Ectodermal cell (in vitro differentiated cells): ENCODE measurements around the gene PLD5.
"Not testable (repeated sequence)": the region's sequence is repeated elsewhere in the genome, so short reads cannot be mapped to it uniquely, and the experiment has no call there.

Experiments
- H3K27ac ChIP-seq: 2 replicates; pipeline ENCODE4 v1.7.0; 2013; ENCODE audit warnings: mild to moderate bottlenecking, low read depth, low read length; ENCODE audit not compliant: insufficient read depth, poor library complexity, severe bottlenecking
- H3K27me3 ChIP-seq: 2 replicates; pipeline ENCODE4 v1.7.0; 2013; ENCODE audit warnings: mild to moderate bottlenecking, low read length; ENCODE audit not compliant: insufficient read depth, control insufficient read depth, poor library complexity, severe bottlenecking
- H3K36me3 ChIP-seq: one replicate; pipeline ENCODE4 v1.7.0; 2013; ENCODE audit warnings: low read length; ENCODE audit not compliant: control insufficient read depth, insufficient read depth
- H3K4me1 ChIP-seq: one replicate; pipeline ENCODE4 v1.7.0; 2013; ENCODE audit warnings: low read length; ENCODE audit not compliant: control insufficient read depth, insufficient read depth
- H3K4me3 ChIP-seq: 2 replicates; pipeline ENCODE4 v1.7.0; 2013; ENCODE audit warnings: low read depth, low read length, control low read depth; ENCODE audit not compliant: insufficient read depth
- H3K9me3 ChIP-seq: 2 replicates; pipeline ENCODE4 v1.7.0; 2013; ENCODE audit warnings: mild to moderate bottlenecking, low read length, moderate library complexity; ENCODE audit not compliant: control insufficient read depth
- WGBS, 2 experiments: methylation state at CpG; one replicate each; pipeline ENCODE4 v1.1.7; 2013; ENCODE audit warnings: missing lambda C conversion rate in 2 of 2; 5-methylcytosine and 5-hydroxymethylcytosine counted together

Gene PLD5

GRCh38 chr1:242089911-242090310 is 434.6 kb downstream of the PLD5 start:
- 85 to 96% methylated on average over 4 to 5 of the region's 5 CpGs for WGBS, 2 experiments
- Histone ChIP-seq H3K4me3 (no peak overlapping the region), H3K27ac (no peak overlapping the region), H3K9me3 (no peaks in the 10 kb centered on the region), H3K36me3 (no peaks in the 10 kb centered on the region), H3K27me3 (no peaks in the 10 kb centered on the region), H3K4me1 (no peaks in the 10 kb centered on the region)

GRCh38 chr1:242088875-242089274 is 435.6 kb downstream of the PLD5 start:
- no peaks in the 10 kb centered on the region for H3K27me3 ChIP-seq
- H3K4me3 ChIP-seq = no peak overlapping the region
- H3K4me1 ChIP-seq = no peaks in the 10 kb centered on the region
- H3K36me3 ChIP-seq = no peaks in the 10 kb centered on the region
- no peaks in the 10 kb centered on the region for H3K9me3 ChIP-seq
- 87 to 92% methylated on average over 2 of the region's 2 CpGs for WGBS, 2 experiments
- no peak overlapping the region for H3K27ac ChIP-seq

- Histone ChIP-seq H3K27me3 (no peaks in the 10 kb centered on the region), H3K4me3 (no peak overlapping the region), H3K27ac (no peak overlapping the region), H3K4me1 (no peaks in the 10 kb centered on the region), H3K9me3 (no peaks in the 10 kb centered on the region), H3K36me3 (no peaks in the 10 kb centered on the region)
- WGBS, 2 experiments = 91 to 93% methylated on average over 1 of the region's 1 CpG
Measured at GRCh38 chr1:242086706-242087105, 437.8 kb downstream of the PLD5 start.

- WGBS, 2 experiments = 40 to 43% methylated on average over 3 of the region's 3 CpGs
- H3K9me3 ChIP-seq = no peaks in the 10 kb centered on the region
- H3K4me3 ChIP-seq = no peak overlapping the region
- H3K27me3 ChIP-seq = no peaks in the 10 kb centered on the region
- no peaks in the 10 kb centered on the region for H3K4me1 ChIP-seq
- no peak overlapping the region for H3K27ac ChIP-seq
- H3K36me3 ChIP-seq = no peaks in the 10 kb centered on the region
Measured at GRCh38 chr1:242086093-242086492, 438.4 kb downstream of the PLD5 start.

- H3K4me3 ChIP-seq = no peak overlapping the region
- H3K36me3 ChIP-seq = no peaks in the 10 kb centered on the region
- no peaks in the 10 kb centered on the region for H3K27me3 ChIP-seq
- WGBS, 2 experiments = 89 to 94% methylated on average over 2 of the region's 2 CpGs
- no peaks in the 10 kb centered on the region for H3K9me3 ChIP-seq
- H3K4me1 ChIP-seq = no peaks in the 10 kb centered on the region
- H3K27ac ChIP-seq = no peak overlapping the region
Measured at GRCh38 chr1:242083742-242084141, 440.8 kb downstream of the PLD5 start.

- 94 to 100% methylated on average over 1 of the region's 1 CpG for WGBS, 2 experiments
- Histone ChIP-seq H3K36me3 (no peaks in the 10 kb centered on the region), H3K27ac (no peak overlapping the region), H3K4me1 (no peaks in the 10 kb centered on the region), H3K27me3 (no peaks in the 10 kb centered on the region), H3K4me3 (no peak overlapping the region), H3K9me3 (no peaks in the 10 kb centered on the region)
Measured at GRCh38 chr1:242081446-242081845, 443.1 kb downstream of the PLD5 start.

DNA sequence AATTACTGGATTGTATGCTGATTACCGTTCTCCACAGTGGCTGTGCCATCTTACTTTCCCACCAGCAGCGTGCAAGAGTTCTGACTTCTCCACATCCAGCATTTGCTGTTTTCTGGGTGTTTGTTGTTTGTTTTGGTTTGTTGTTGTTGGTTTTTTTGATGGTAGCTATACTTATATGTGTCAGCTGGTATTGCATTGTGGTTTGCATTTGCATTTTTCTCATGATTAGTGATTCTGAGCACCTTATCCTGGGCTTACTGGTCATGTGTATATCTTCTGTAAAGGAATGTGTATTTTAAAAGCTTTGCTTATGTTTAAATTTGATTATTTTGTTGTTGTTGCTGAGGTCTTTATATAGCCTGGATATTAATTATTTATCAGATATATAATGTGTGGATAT is 458.7 kb downstream of the PLD5 start:
- no peak overlapping the region for H3K27ac ChIP-seq
- no peaks in the 10 kb centered on the region for H3K4me1 ChIP-seq
- no peak overlapping the region for H3K4me3 ChIP-seq
- no peaks in the 10 kb centered on the region for H3K9me3 ChIP-seq
- H3K27me3 ChIP-seq = no peaks in the 10 kb centered on the region
- no peaks in the 10 kb centered on the region for H3K36me3 ChIP-seq
- WGBS, 2 experiments = 86 to 100% methylated on average over 2 of the region's 2 CpGs

DNA sequence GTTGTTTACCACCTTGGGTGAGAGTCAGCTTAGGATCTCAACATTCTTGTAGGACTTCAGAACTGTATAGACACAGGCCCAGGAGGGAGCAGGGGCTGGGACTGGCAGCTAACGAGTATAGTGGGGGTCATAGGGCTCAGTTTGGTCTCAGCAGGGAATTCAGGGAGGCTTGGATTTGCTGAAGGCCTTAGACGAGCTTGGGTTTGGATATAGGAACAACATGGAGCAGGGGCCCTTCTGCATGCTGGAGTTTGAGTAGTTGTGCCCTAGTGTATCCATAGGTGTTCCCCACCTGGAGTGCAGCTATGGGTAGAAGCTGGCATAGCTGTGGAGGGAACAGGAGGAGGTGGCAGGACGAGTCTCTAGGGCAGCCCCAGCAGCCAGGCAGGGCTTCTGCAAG is 462.2 kb downstream of the PLD5 start:
- H3K9me3 ChIP-seq = no peaks in the 10 kb centered on the region
- no peaks in the 10 kb centered on the region for H3K27me3 ChIP-seq
- H3K4me3 ChIP-seq = no peak overlapping the region
- no peaks in the 10 kb centered on the region for H3K36me3 ChIP-seq
- H3K27ac ChIP-seq = no peak overlapping the region
- no peaks in the 10 kb centered on the region for H3K4me1 ChIP-seq
- WGBS, 2 experiments = 83 to 87% methylated on average over 3 of the region's 3 CpGs

GRCh38 chr1:242059976-242060375 is 464.5 kb downstream of the PLD5 start:
- Histone ChIP-seq H3K27me3 (no peaks in the 10 kb centered on the region), H3K36me3 (no peaks in the 10 kb centered on the region), H3K27ac (no peak overlapping the region), H3K4me3 (no peak overlapping the region), H3K4me1 (no peaks in the 10 kb centered on the region), H3K9me3 (no peaks in the 10 kb centered on the region)
- 90 to 93% methylated on average over 11 of the region's 11 CpGs for WGBS, 2 experiments

GRCh38 chr1:242058582-242058981 is 465.9 kb downstream of the PLD5 start:
- WGBS, 2 experiments = 92 to 97% methylated on average over 4 of the region's 4 CpGs

DNA sequence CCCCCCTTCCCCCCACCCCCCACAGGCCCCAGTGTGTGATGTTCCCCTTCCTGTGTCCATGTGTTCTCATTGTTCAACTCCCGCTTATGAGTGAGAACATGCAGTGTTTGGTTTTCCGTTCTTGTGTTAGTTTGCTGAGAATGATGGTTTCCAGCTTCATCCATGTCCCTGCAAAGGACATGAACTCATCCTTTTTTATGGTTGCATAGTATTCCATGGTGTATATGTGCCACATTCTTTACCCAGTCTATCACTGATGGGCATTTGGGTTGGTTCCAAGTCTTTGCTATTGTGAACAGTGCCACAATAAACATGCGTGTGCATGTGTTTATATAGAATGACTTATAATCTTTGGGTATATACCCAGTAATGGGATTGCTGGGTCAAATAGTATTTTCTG is 466.3 kb downstream of the PLD5 start:
- H3K27ac ChIP-seq, H3K36me3 ChIP-seq, H3K9me3 ChIP-seq, H3K4me1 ChIP-seq, H3K27me3 ChIP-seq, H3K4me3 ChIP-seq: not testable (repeated sequence)
- 93 to 97% methylated on average over 1 of the region's 3 CpGs for WGBS, 2 experiments

More at GRCh38 chr1:242058582-242058981, 465.9 kb downstream of the PLD5 start:
- not testable (repeated sequence) for H3K4me3 ChIP-seq, H3K27ac ChIP-seq, H3K9me3 ChIP-seq, H3K4me1 ChIP-seq, H3K36me3 ChIP-seq, H3K27me3 ChIP-seq
